Mesenchymal stem cell (in vitro differentiated cells and primary cell): ENCODE measurements around the gene CCDC74B.
"Not testable (repeated sequence)": the region's sequence is repeated elsewhere in the genome, so short reads cannot be mapped to it uniquely, and the experiment has no call there.

ENCODE experiments used
- DNase-seq: peaks from one replicate; pipeline ENCODE4 v3.0.0-alpha.2; 2013
- H2AFZ ChIP-seq: one replicate; pipeline ENCODE4 v1.6.1; 2013; ENCODE audit warnings: low read depth, mild to moderate bottlenecking, control low read depth, inconsistent platforms, low read length, moderate library complexity
- H2AK5ac ChIP-seq: 2 replicates; pipeline ENCODE4 v1.6.1; 2013; ENCODE audit warnings: low read length, moderate library complexity, mild to moderate bottlenecking, inconsistent platforms; ENCODE audit not compliant: severe bottlenecking
- H2BK120ac ChIP-seq: one replicate; pipeline ENCODE4 v1.6.1; 2013; ENCODE audit warnings: low read depth, mild to moderate bottlenecking, inconsistent platforms, low read length, moderate library complexity
- H2BK12ac ChIP-seq, 2 experiments: one replicate each; pipeline ENCODE4 v1.6.1; 2013; ENCODE audit warnings: inconsistent platforms in 2 of 2, low read length in 2 of 2, mild to moderate bottlenecking in 2 of 2, moderate library complexity in 2 of 2, control low read depth in 1 of 2
- H2BK15ac ChIP-seq: one replicate; pipeline ENCODE4 v1.6.1; 2013; ENCODE audit warnings: mild to moderate bottlenecking, low read depth, inconsistent platforms; ENCODE audit not compliant: poor library complexity, severe bottlenecking
- H2BK5ac ChIP-seq: 2 replicates; pipeline ENCODE4 v1.6.1; 2013; ENCODE audit warnings: low read depth, mild to moderate bottlenecking, low read length, control low read depth, inconsistent platforms; ENCODE audit not compliant: poor library complexity, severe bottlenecking
- H3K14ac ChIP-seq, 2 experiments: one replicate each; pipeline ENCODE4 v1.6.1; 2013; ENCODE audit warnings: inconsistent platforms in 2 of 2, low read length in 2 of 2, control low read depth in 1 of 2, mild to moderate bottlenecking in 1 of 2, moderate library complexity in 1 of 2
- H3K18ac ChIP-seq, 2 experiments: one replicate each; pipeline ENCODE4 v1.6.1; 2013; ENCODE audit warnings: inconsistent platforms in 2 of 2, low read length in 2 of 2, control low read depth in 1 of 2, low read depth in 1 of 2, mild to moderate bottlenecking in 1 of 2
- H3K23ac ChIP-seq, 2 experiments: one replicate each; pipeline ENCODE4 v1.6.1; 2013; ENCODE audit warnings: inconsistent platforms in 2 of 2, low read length in 2 of 2, mild to moderate bottlenecking in 2 of 2, moderate library complexity in 2 of 2, control low read depth in 1 of 2
- H3K27ac ChIP-seq: 2 replicates; pipeline ENCODE4 v1.5.1; 2013; ENCODE audit warnings: mild to moderate bottlenecking, moderate library complexity, low read length, control low read depth, inconsistent platforms; ENCODE audit not compliant: poor library complexity, severe bottlenecking
- H3K27me3 ChIP-seq, 2 experiments: 2 replicates each; pipeline versions ENCODE4 v1.6.1 to v1.7.0; 2013; ENCODE audit warnings: low read length in 2 of 2, mild to moderate bottlenecking in 2 of 2, moderate library complexity in 2 of 2, control low read depth in 1 of 2, inconsistent platforms in 1 of 2; ENCODE audit not compliant: control insufficient read depth in 1 of 2, insufficient read depth in 1 of 2
- H3K36me3 ChIP-seq, 2 experiments: 2 replicates each; pipeline versions ENCODE4 v1.6.1 to v1.7.0; 2013; ENCODE audit warnings: low read length in 2 of 2, control low read depth in 1 of 2, inconsistent platforms in 1 of 2, low read depth in 1 of 2, mild to moderate bottlenecking in 1 of 2; ENCODE audit not compliant: insufficient read depth in 2 of 2, control insufficient read depth in 1 of 2
- H3K4ac ChIP-seq, 2 experiments: one replicate each; pipeline ENCODE4 v1.6.1; 2013; ENCODE audit warnings: inconsistent platforms in 2 of 2, low read length in 2 of 2, mild to moderate bottlenecking in 2 of 2, moderate library complexity in 2 of 2, control low read depth in 1 of 2, low read depth in 1 of 2
- H3K4me1 ChIP-seq: 2 replicates; pipeline ENCODE4 v1.6.1; 2013; ENCODE audit warnings: low read depth, low read length, control low read depth; ENCODE audit not compliant: control insufficient read depth, insufficient read depth
- H3K4me2 ChIP-seq: 2 replicates; pipeline ENCODE4 v1.6.1; 2013; ENCODE audit warnings: low read length, mild to moderate bottlenecking, inconsistent platforms; ENCODE audit not compliant: poor library complexity, severe bottlenecking
- H3K4me3 ChIP-seq, 2 experiments: 2 replicates each; pipeline versions ENCODE4 v1.5.1 to v1.7.0; 2013; ENCODE audit warnings: low read length in 2 of 2, mild to moderate bottlenecking in 2 of 2, control low read depth in 1 of 2, low read depth in 1 of 2; ENCODE audit not compliant: insufficient read depth in 1 of 2
- H3K79me1 ChIP-seq: replicated peaks from 2 replicates; pipeline ENCODE4 v1.6.1; 2013; ENCODE audit warnings: mild to moderate bottlenecking, control low read depth, low read length, inconsistent platforms; ENCODE audit not compliant: poor library complexity, severe bottlenecking
- H3K9ac ChIP-seq: 2 replicates; pipeline ENCODE4 v1.7.0; 2013; ENCODE audit warnings: mild to moderate bottlenecking, low read length, moderate library complexity
- H3K9me3 ChIP-seq: 2 replicates; pipeline ENCODE4 v1.7.0; 2013; ENCODE audit warnings: mild to moderate bottlenecking, low read length; ENCODE audit not compliant: control insufficient read depth
- H4K8ac ChIP-seq: one replicate; pipeline ENCODE4 v1.6.1; 2013; ENCODE audit warnings: inconsistent platforms, mild to moderate bottlenecking, low read length, moderate library complexity
- H4K91ac ChIP-seq: one replicate; pipeline ENCODE4 v1.6.1; 2013; ENCODE audit warnings: mild to moderate bottlenecking, low read length, inconsistent platforms
- WGBS: methylation state at CpG from one replicate; pipeline ENCODE4 v1.1.7; 2013; ENCODE audit warnings: mixed read lengths; 5-methylcytosine and 5-hydroxymethylcytosine counted together

Gene CCDC74B

GRCh38 chr2:130136546-130136945, 8.4 kb downstream of the CCDC74B start:
- H3K14ac ChIP-seq, H3K9ac ChIP-seq, H3K27me3 ChIP-seq, H3K9me3 ChIP-seq, H3K4me3 ChIP-seq, H3K27ac ChIP-seq, H2BK120ac ChIP-seq, H2BK12ac ChIP-seq, H2BK5ac ChIP-seq, H4K91ac ChIP-seq, H3K23ac ChIP-seq, H2BK15ac ChIP-seq, H3K4ac ChIP-seq, H2AK5ac ChIP-seq, H3K18ac ChIP-seq, DNase-seq, H3K4me2 ChIP-seq, H3K4me1 ChIP-seq, H3K79me1 ChIP-seq, H2AFZ ChIP-seq, H4K8ac ChIP-seq, H3K36me3 ChIP-seq: not testable (repeated sequence)
- 94% methylated on average over 6 of the region's 10 CpGs for WGBS

DNA sequence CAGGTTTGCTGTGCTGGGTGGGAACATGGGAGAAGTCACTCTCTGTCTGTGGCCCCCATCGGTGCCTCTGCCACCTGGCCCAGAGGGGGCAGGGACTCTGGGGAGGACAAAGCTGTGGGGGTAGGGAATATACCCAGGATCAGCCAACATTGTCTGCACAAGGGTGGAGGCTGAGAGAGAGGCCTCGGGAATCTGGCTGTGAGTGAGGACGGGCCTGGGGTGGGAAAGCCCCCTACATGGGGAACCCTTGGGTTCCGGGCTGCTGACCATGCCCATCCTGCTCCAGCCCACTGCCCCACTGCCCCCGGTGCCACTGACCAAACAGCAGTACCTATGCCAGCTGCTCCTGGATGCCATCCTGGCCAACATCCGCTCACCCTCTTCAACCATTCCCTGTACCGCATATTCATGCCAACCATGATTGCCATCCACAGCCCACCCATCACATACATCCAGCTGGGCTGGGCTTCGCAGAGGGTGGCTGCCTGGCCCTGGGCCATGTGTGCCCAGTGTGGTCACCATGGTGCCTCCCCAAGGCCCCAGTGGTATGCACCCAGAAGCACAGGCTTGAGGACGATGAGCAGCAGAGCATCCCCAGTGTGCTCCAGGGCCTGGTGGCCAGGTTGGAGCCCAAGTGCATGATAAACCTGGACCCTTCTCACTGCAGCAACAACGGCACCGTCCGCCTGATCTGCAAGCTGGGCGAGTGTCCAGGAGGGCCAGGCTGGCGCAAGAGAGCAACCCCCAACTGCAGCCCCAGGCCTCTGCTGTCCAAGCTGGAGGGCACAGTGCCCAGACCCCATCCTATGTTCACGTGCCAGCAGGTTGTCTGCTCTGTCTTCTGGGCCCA, 9.0 kb downstream of the CCDC74B start:
- Histone ChIP-seq H4K91ac (no peak overlapping the region), H3K79me1 (no peaks in the 10 kb centered on the region), H3K27me3 (no peaks in the 10 kb centered on the region), H3K14ac (no peak overlapping the region), H2BK5ac (no peak overlapping the region), H2AFZ (no peak overlapping the region), H2AK5ac (no peak overlapping the region), H3K4me1 (no peaks in the 10 kb centered on the region), H2BK15ac (no peak overlapping the region), H2BK120ac (no peak overlapping the region), H3K9ac (no peak overlapping the region), H3K9me3 (no peaks in the 10 kb centered on the region), H2BK12ac (no peak overlapping the region), H3K4me2 (no peak overlapping the region), H3K23ac (no peak overlapping the region), H3K4ac (no peak overlapping the region), H3K36me3 (no peaks in the 10 kb centered on the region), H3K4me3 (no peak overlapping the region), H3K27ac (no peak overlapping the region), H4K8ac (no peak overlapping the region), H3K18ac (no peak overlapping the region)
- no peak for DNase-seq
- WGBS, result 98% methylated on average over 15 of the region's 15 CpGs

- not testable (repeated sequence) for H2BK120ac ChIP-seq
These were observed 15.6 kb downstream of the CCDC74B start, which contains the start of gene POTEF for GRCh38 chr2:130129120-130129829. Gene POTEF (minus strand): TSS chr2:130129222. CDS start chr2:130120515, 8,707 bp downstream.

GRCh38 chr2:130128464-130128863, 16.4 kb downstream of the CCDC74B start:
- H3K9me3 ChIP-seq, H2AFZ ChIP-seq: not testable (repeated sequence)

More at GRCh38 chr2:130129120-130129829, 15.6 kb downstream of the CCDC74B start, which contains the start of gene POTEF:
- not testable (repeated sequence) for H3K9me3 ChIP-seq, H3K27ac ChIP-seq, H4K91ac ChIP-seq, H3K36me3 ChIP-seq, H2BK5ac ChIP-seq, H3K27me3 ChIP-seq, H3K4me2 ChIP-seq, H3K4me3 ChIP-seq, H2AK5ac ChIP-seq, H2BK15ac ChIP-seq, H3K79me1 ChIP-seq, H3K4ac ChIP-seq, H3K18ac ChIP-seq, H4K8ac ChIP-seq, H2BK12ac ChIP-seq, H3K4me1 ChIP-seq, H3K9ac ChIP-seq, H3K23ac ChIP-seq, H3K14ac ChIP-seq, H2AFZ ChIP-seq
- 81% methylated on average over 12 of the region's 29 CpGs for WGBS
- peak; percentile 42 for DNase-seq

More at GRCh38 chr2:130128464-130128863, 16.4 kb downstream of the CCDC74B start:
- 81% methylated on average over 5 of the region's 14 CpGs for WGBS
- H3K9ac ChIP-seq, H3K36me3 ChIP-seq, H2BK12ac ChIP-seq, H4K91ac ChIP-seq, DNase-seq, H2BK120ac ChIP-seq, H3K27me3 ChIP-seq, H3K4me3 ChIP-seq, H2AK5ac ChIP-seq, H2BK15ac ChIP-seq, H4K8ac ChIP-seq, H3K4me1 ChIP-seq, H3K27ac ChIP-seq, H2BK5ac ChIP-seq, H3K18ac ChIP-seq, H3K4ac ChIP-seq, H3K23ac ChIP-seq, H3K79me1 ChIP-seq, H3K14ac ChIP-seq, H3K4me2 ChIP-seq: not testable (repeated sequence)
